Measurements from ENCODE around the gene CSMD2. TPM values are rescaled to one million over a fixed set of nuclear protein-coding genes. Genes with fewer than 3 reads are reported as not detected.

Gene CSMD2
- total and polyA plus RNA-seq, 2 of the 8 experiments (the other 6 are each of a cell fraction or from before 2014, with no cell fraction given): 7.0 to 14.7 TPM

- no peaks in the 10 kb centered on the region for H3K9me3 ChIP-seq (ENCODE audit: insufficient read depth in 2 of 2, low read depth in 1 of 2, low read length in 1 of 2)
- no peak overlapping the region for H3K4me2 ChIP-seq (ENCODE audit: insufficient read depth in 1 of 2, low read depth in 2 of 2, low read length in 2 of 2)
- H2BK15ac ChIP-seq (ENCODE audit: low read length): no peak overlapping the region
- H2BK20ac ChIP-seq (ENCODE audit: low read length): no peak overlapping the region
- H2AK5ac ChIP-seq (ENCODE audit: low read depth, low read length): no peak overlapping the region
- no peak overlapping the region for H3K9ac ChIP-seq (replicated peaks in 1 of 4; ENCODE audit: extremely low read depth in 1 of 4, low read depth in 3 of 4, low read length in 3 of 4)
- H2BK120ac ChIP-seq (replicated peaks; ENCODE audit: low read depth, low read length): no peak overlapping the region
- POLR2A ChIA-PET (ENCODE audit: partially characterized antibody): no interaction called here
- no peak overlapping the region for H3K18ac ChIP-seq (ENCODE audit: extremely low read depth, low read length)
- no peak overlapping the region for H2BK5ac ChIP-seq (ENCODE audit: low read depth, low read length)
- H3K79me2 ChIP-seq (ENCODE audit: control insufficient read depth in 1 of 2, insufficient read depth in 2 of 2, low read length in 2 of 2): no peaks in the 10 kb centered on the region
- H3K14ac ChIP-seq (ENCODE audit: insufficient read length): no peak overlapping the region
- no peak overlapping the region for H3K27ac ChIP-seq (ENCODE audit: low read depth, low read length)
- H2BK12ac ChIP-seq (ENCODE audit: low read depth, low read length): no peak overlapping the region
- no peak overlapping the region for H3K4ac ChIP-seq (replicated peaks; ENCODE audit: insufficient read length, low read depth, low read length)
- H4K20me1 ChIP-seq (replicated peaks in 1 of 2; ENCODE audit: control insufficient read depth in 1 of 2, insufficient read depth in 2 of 2, low read length in 2 of 2): no peaks in the 10 kb centered on the region
- no peak overlapping the region for H3K56ac ChIP-seq (replicated peaks; ENCODE audit: insufficient read length, low read depth, low read length)
- CTCF ChIA-PET (ENCODE audit: partially characterized antibody): interaction anchor here (0.6 kb wide), 1 partner anchor 39 kb away, joined by 4 read pairs; no protein-coding TSS in a partner anchor
- no peaks in the 10 kb centered on the region for H3K79me1 ChIP-seq (ENCODE audit: low read depth, low read length)
- H3K4me3 ChIP-seq (ENCODE audit: extremely low read depth in 1 of 4, insufficient read depth in 2 of 4, low read depth in 3 of 4, low read length in 4 of 4): no peak overlapping the region
- 79% methylated on average over 2 of the region's 2 CpGs; no CpG with 5 or more reads in 1 of the 2 experiments for WGBS, 2 experiments (ENCODE audit: extremely low coverage in 1 of 2, insufficient coverage in 1 of 2, insufficient read length in 1 of 2, insufficient replicate concordance in 2 of 2, low coverage in 1 of 2, low lambda C conversion rate in 2 of 2, missing lambda C conversion rate in 1 of 2)
- H3K27me3 ChIP-seq (replicated peaks in 1 of 4; ENCODE audit: control insufficient read depth in 3 of 4, extremely low read depth in 1 of 4, insufficient read depth in 3 of 4, low read length in 3 of 4): no peaks in the 10 kb centered on the region
- H4K8ac ChIP-seq (ENCODE audit: extremely low read depth, insufficient read depth, low read length): no peak overlapping the region
- DNase-seq (ENCODE audit: low read depth in 1 of 2, low spot score in 2 of 2): no peak
- no peaks in the 10 kb centered on the region for H3K4me1 ChIP-seq (replicated peaks in 1 of 4; ENCODE audit: control insufficient read depth in 3 of 4, insufficient read depth in 4 of 4, low read length in 3 of 4)
- no peaks in the 10 kb centered on the region for H3K23me2 ChIP-seq (ENCODE audit: low read depth, low read length)
- H4K91ac ChIP-seq (replicated peaks; ENCODE audit: insufficient read length, low read length): no peak overlapping the region
- no peak overlapping the region for H4K5ac ChIP-seq (ENCODE audit: insufficient read length, low read depth, low read length)
- no peak for FAIRE-seq
- H2AFZ ChIP-seq (ENCODE audit: low read length): no peak overlapping the region
- H3K23ac ChIP-seq (ENCODE audit: insufficient read length): no peak overlapping the region
- H3K36me3 ChIP-seq (ENCODE audit: control insufficient read depth in 2 of 4, insufficient read depth in 4 of 4, low read length in 3 of 4): peaks cover 0 to 7% (median 0%) of the 10 kb centered on the region in 4 experiments; a peak in 1 of 8 replicates
- TF ChIP-seq FOSL1 (IDR thresholded peaks at IDR 0.05; ENCODE audit: insufficient read depth, low read depth, low read length) (no peak), YY1 (IDR thresholded peaks at IDR 0.05; ENCODE audit: low read depth, low read length) (no peak), TAF7 (optimal IDR thresholded peaks at IDR 0.05; ENCODE audit: borderline replicate concordance, low read depth, low read length) (no peak), BACH1 (IDR thresholded peaks at IDR 0.05; ENCODE audit: low read length) (no peak), RNF2 (IDR thresholded peaks at IDR 0.05; ENCODE audit: borderline replicate concordance, low read depth, low read length, missing control alignments, poor library complexity, severe bottlenecking) (no peak), ZNF274 (IDR thresholded peaks at IDR 0.05; ENCODE audit: borderline replicate concordance, extremely low read depth, low read length) (no peak), CREB1 (IDR thresholded peaks at IDR 0.05) (no peak), JUN (IDR thresholded peaks at IDR 0.05; ENCODE audit: low read depth, low read length) (no peak), GABPA (IDR thresholded peaks at IDR 0.05; ENCODE audit: borderline replicate concordance, insufficient read depth, low read length) (no peak), SIN3A (conservative IDR thresholded peaks at IDR 0.05 in 1 of 2, IDR thresholded peaks at IDR 0.05 in 1 of 2; ENCODE audit: low read depth in 1 of 2, low read length in 2 of 2) (no peak)
- TF ChIP-seq, protein P1, sequence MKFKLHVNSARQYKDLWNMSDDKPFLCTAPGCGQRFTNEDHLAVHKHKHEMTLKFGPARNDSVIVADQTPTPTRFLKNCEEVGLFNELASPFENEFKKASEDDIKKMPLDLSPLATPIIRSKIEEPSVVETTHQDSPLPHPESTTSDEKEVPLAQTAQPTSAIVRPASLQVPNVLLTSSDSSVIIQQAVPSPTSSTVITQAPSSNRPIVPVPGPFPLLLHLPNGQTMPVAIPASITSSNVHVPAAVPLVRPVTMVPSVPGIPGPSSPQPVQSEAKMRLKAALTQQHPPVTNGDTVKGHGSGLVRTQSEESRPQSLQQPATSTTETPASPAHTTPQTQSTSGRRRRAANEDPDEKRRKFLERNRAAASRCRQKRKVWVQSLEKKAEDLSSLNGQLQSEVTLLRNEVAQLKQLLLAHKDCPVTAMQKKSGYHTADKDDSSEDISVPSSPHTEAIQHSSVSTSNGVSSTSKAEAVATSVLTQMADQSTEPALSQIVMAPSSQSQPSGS (IDR thresholded peaks at IDR 0.05; ENCODE audit: low read length): no peak
- TF ChIP-seq, protein P2, sequence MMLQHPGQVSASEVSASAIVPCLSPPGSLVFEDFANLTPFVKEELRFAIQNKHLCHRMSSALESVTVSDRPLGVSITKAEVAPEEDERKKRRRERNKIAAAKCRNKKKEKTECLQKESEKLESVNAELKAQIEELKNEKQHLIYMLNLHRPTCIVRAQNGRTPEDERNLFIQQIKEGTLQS (IDR thresholded peaks at IDR 0.05; ENCODE audit: insufficient read depth, low read depth, low read length): no peak
Observed at GRCh38 chr1:33781652-33782051, 383.4 kb downstream of the CSMD2 start.
